Measurements from ENCODE around the gene KLHL29. TPM values are rescaled to one million over a fixed set of nuclear protein-coding genes. Genes with fewer than 3 reads are reported as not detected.

KLHL29 gene
- total RNA-seq, 2 experiments from 2014 or later = 0.88 to 0.99 TPM

DNA sequence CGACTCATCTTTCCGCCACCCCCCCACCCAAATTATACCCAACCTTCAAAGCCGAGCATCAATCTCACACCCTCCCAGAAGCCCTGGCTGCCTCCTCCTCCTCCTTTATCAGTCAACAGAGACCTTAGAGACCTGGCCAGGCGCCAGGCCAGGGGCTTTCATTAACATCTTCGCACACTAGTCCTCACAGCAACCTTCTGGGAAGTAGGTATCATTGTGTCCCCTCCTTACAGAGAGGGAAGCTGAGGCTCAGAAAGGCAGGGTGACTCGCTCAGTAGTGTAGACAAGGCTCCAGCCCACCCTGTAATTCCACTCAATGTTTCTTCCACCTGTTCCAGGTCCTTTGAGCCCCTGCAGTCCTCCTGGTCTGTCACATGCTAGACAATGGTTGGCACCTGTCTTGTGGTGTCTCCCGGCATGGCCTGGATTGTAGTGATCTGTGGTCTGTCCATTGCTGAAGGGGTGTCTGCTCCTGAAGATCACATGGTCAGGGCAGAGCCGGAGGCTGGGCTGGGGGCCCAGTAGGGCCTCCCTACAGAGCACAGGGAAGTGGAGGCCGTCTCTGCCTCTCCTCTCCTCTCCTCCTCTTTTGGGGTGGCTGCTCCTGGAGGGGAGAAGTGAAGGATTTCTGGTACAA lies 36.0 kb downstream of the KLHL29 start:
- Mint-ChIP-seq H3K4me3 (no peak overlapping the region), H3K36me3 (no peaks in the 10 kb centered on the region)

DNA sequence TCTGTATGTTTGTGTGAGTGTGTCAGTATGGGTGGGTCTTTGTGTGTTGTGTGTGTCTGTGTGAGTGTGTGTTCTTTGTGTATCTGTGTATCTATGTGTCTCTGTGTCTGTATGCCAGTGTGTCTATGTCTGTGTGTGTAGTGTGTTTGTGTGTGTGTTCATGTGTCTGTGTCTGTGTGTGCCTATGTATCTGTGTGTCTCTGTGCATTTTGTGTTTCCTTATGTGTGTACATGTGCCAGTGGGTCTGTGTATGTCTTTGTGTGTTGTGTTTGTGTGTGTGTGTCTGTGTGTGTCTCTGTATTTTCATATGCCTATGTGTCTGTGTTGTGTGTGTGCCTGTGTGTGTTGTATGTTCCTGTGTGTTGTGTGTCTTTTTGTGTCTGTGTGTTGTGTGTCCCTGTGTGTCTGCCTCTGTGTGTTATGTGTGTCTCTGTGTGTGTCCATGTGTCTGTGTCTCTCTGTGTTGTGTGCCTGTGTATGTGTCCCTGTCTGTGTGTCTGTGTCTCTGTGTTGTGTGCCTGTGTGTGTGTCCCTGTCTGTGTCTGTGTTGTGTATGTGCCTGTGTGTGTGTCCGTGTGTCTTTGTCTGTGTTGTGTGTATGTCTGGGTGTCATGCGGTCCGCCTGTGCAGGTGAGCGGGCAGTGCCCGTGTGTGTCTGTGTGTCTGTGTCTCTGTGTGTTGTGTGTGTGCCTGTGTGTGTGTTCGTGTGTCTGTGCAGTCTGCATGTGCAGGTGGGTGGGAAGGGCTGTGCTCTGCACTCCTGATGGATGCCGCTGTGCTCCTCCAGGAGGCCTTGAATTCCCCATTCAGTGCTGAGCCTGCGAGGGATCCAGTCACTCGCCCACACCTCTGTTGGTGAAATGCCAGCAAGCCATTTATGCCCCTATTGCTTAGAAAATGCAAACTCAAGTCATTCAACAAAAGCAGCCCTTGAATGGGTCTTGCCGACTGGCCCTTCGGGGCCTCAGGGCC lies 37.4 kb downstream of the KLHL29 start:
- intact Hi-C loops (cut with micrococcal nuclease) = no loop called here
- no peak for DNase-seq
- no peak overlapping the region for H3K4me3 Mint-ChIP-seq
- no peaks in the 10 kb centered on the region for H3K36me3 Mint-ChIP-seq
- H3K27ac Mint-ChIP-seq = no peak overlapping the region
- ChIA-PET POLR2A (no interaction called here), CTCF (no interaction called here)
- H3K4me1 Mint-ChIP-seq (ENCODE audit: low read depth) = no peaks in the 10 kb centered on the region
- H3K9me3 Mint-ChIP-seq = no peaks in the 10 kb centered on the region
- no peaks in the 10 kb centered on the region for H3K27me3 Mint-ChIP-seq

More for the DNA sequence above, 36.0 kb downstream of the KLHL29 start:
- POLR2A ChIA-PET = no interaction called here
- CTCF ChIA-PET = no interaction called here
- DNase-seq = no peak
- no peak overlapping the region for H3K27ac Mint-ChIP-seq
- H3K9me3 Mint-ChIP-seq = no peaks in the 10 kb centered on the region
- H3K27me3 Mint-ChIP-seq = no peaks in the 10 kb centered on the region
- no peaks in the 10 kb centered on the region for H3K4me1 Mint-ChIP-seq (ENCODE audit: low read depth)
- intact Hi-C loops (cut with micrococcal nuclease) = no loop called here

DNA sequence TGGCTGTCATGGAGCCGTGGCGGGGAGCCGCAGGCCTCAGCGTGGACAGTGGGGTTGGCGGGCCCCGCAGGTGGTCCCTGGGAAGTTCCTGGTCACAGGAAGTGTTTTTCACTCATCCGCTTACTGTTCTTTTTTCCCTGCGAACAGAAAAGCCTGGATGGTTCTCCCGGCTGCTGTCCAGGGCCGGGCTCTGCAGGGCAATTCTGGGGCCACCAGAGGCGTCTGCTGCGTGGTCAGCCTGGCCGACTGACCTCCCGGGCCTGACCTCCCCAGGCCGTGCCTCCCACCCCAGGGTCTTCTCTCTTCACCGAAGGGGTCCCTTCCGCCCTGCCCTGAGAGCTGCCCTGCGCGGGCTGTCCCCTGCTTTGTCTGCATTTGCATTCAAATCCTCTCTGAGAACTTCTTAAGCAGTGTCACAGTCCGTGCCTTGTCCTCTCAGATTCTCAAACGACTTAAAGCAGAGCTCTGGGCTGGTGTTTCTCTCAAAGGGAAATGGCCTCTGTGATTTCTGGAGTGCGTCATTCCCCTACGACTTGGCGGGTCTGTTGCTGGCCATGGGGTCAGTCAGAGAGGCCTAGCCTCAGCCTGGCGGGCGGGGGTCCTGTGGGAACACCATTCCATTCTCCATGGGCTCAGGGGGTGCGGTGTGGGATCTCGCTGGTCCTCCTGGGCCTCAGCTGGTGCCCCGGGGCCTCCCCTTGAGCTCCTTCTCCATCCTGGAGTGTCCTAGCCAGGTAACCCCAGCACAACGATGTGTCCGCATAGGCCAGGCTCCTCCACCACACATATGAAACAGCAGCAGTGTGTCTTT lies 38.3 kb downstream of the KLHL29 start:
- Mint-ChIP-seq H3K4me3 (no peak overlapping the region), H3K36me3 (no peaks in the 10 kb centered on the region), H3K27me3 (no peaks in the 10 kb centered on the region), H3K4me1 (ENCODE audit: low read depth) (no peaks in the 10 kb centered on the region), H3K9me3 (no peaks in the 10 kb centered on the region), H3K27ac (no peak overlapping the region)
- ChIA-PET CTCF (no interaction called here), POLR2A (no interaction called here)
- no peak for DNase-seq
- intact Hi-C loops (cut with micrococcal nuclease) = no loop called here

DNA sequence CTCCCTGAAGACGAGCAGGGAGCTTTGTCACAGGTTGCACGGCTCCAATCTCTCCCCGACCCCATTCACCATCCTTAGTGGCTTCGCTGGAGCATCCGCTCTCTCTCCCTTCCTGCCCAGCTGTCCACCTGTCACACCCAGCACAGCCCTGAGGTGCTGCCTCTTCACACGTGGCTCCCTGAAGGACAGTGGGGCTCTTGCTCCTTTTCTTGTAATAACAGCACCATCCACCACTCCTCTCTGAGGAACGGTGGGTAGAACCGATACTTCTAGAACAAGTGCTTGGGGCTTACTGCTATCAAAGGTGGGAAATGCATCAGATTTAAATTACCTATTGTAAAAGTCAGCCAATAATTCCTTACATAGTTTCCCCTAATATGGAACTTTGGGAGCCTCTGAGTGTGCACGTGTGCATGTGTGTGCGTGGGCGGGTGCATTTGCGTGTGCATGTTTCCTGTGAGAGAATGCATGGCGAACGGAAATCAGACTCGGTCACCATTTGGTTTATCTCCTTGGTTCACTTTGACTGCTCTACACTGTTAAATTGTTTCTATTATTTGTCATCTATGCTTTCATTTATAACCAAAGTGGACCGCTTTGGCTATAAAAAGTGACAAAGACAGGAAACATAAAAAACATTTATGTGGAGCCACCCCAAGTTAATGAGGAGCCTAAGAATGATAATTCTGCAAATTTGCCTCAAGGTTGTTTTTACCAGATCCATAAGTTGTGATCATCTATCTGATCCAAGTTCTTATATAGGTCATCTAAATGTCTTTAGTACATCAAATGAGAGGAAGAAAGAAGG lies 39.1 kb downstream of the KLHL29 start:
- no peaks in the 10 kb centered on the region for H3K9me3 Mint-ChIP-seq
- intact Hi-C loops (cut with micrococcal nuclease) = no loop called here
- no peaks in the 10 kb centered on the region for H3K36me3 Mint-ChIP-seq
- CTCF ChIA-PET = no interaction called here
- H3K4me3 Mint-ChIP-seq = no peak overlapping the region
- H3K27me3 Mint-ChIP-seq = no peaks in the 10 kb centered on the region
- DNase-seq = peak; percentile 18
- POLR2A ChIA-PET = no interaction called here
- no peaks in the 10 kb centered on the region for H3K4me1 Mint-ChIP-seq (ENCODE audit: low read depth)
- H3K27ac Mint-ChIP-seq = no peak overlapping the region

- no peak for DNase-seq
- Mint-ChIP-seq H3K36me3 (no peaks in the 10 kb centered on the region), H3K4me3 (no peak overlapping the region), H3K27ac (no peak overlapping the region), H3K4me1 (ENCODE audit: low read depth) (no peaks in the 10 kb centered on the region), H3K9me3 (no peaks in the 10 kb centered on the region), H3K27me3 (peaks cover 3% of the 10 kb centered on the region)
- intact Hi-C loops (cut with micrococcal nuclease) = no loop called here
- CTCF ChIA-PET = no interaction called here
- POLR2A ChIA-PET = no interaction called here
Measured at GRCh38 chr2:23425338-23425871, 40.4 kb downstream of the KLHL29 start.

DNA sequence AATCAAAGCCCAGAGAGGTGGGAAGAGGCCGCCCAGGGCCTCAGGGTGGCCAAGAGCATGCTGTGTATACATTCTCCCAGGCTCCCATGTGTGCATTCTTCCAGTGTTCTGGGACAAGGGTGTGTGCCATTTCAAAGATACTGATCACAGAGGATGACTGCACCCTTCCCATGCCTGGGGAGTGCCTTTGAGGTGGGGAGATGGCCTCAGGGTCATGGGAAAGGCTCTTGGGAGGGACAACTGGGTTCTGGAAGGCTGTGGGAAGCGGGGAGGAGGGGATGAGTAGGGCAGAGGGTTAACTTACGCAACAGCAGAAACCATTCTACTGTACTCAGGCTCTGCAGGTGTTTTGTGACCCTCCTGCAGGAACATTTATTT lies 40.9 kb downstream of the KLHL29 start:
- H3K4me1 Mint-ChIP-seq (ENCODE audit: low read depth) = no peaks in the 10 kb centered on the region

DNA sequence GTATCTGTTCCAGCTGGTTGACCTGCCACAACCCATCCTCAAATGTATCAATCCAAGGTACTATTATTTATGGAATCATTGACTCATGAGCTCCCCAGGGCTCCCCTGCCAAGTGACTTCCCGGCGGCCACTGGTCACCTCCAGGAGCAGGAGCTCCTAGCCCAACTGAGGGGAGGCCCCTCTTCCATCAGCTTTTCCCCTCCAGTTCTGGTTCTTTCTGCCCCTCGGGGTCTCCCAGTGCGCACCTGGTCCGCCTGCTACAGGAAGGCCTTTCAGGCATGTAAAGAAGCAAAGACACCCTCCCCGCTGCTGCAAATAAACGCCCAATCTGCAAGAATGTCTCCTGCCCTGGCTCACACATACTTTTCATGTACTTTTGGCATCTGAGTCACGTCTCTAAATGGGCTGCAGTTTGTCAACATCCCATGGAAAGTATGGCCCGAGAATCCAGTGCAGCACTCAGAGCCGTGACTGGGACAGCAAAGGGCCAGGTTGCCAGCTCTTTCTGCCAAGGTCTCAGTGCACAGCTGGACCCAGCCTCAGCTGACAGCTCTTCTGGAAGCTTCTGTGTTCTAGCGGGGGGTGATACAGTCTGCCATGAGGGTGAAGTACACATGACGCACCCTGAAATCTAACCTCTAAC lies 41.4 kb downstream of the KLHL29 start:
- DNase-seq = no peak
- ChIA-PET CTCF (no interaction called here), POLR2A (no interaction called here)
- Mint-ChIP-seq H3K27me3 (peaks cover 4% of the 10 kb centered on the region), H3K4me3 (no peak overlapping the region), H3K27ac (no peak overlapping the region), H3K9me3 (no peaks in the 10 kb centered on the region), H3K4me1 (ENCODE audit: low read depth) (no peaks in the 10 kb centered on the region), H3K36me3 (no peaks in the 10 kb centered on the region)
- intact Hi-C loops (cut with micrococcal nuclease) = no loop called here

More for the DNA sequence above, 40.9 kb downstream of the KLHL29 start:
- Mint-ChIP-seq H3K4me3 (no peak overlapping the region), H3K36me3 (no peaks in the 10 kb centered on the region), H3K9me3 (no peaks in the 10 kb centered on the region), H3K27ac (no peak overlapping the region), H3K27me3 (peaks cover 4% of the 10 kb centered on the region)
- ChIA-PET POLR2A (no interaction called here), CTCF (no interaction called here)
- intact Hi-C loops (cut with micrococcal nuclease) = no loop called here
- no peak for DNase-seq

DNA sequence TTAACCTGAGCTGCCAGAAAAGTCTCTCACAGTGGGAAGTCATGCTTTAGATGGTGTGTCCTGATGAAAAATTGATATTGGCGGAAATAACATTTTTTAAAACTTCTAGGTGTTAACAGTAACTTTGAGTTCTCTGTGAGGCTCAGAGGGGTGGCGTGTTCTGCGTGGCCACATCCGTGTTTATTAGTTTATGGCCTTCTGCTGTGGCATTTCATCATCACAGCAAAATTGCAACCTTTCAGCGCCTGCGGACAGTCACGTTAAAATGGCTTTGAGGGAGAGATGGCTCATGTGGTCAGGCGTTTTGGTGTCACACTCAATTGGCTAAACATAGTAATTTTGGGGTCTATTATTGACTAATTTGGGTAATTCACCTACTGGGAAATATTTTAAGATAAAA lies 42.4 kb downstream of the KLHL29 start:
- intact Hi-C loops (cut with micrococcal nuclease) = no loop called here
- ChIA-PET CTCF (no interaction called here), POLR2A (no interaction called here)
- Mint-ChIP-seq H3K9me3 (no peaks in the 10 kb centered on the region), H3K36me3 (no peaks in the 10 kb centered on the region), H3K4me3 (no peak overlapping the region), H3K4me1 (ENCODE audit: low read depth) (no peaks in the 10 kb centered on the region), H3K27ac (no peak overlapping the region), H3K27me3 (peaks cover 4% of the 10 kb centered on the region)
- DNase-seq = no peak

GRCh38 chr2:23427976-23428375 lies 43.0 kb downstream of the KLHL29 start:
- ChIA-PET CTCF (no interaction called here), POLR2A (no interaction called here)
- Mint-ChIP-seq H3K27ac (no peak overlapping the region), H3K4me3 (no peak overlapping the region), H3K4me1 (ENCODE audit: low read depth) (no peaks in the 10 kb centered on the region), H3K36me3 (no peaks in the 10 kb centered on the region), H3K9me3 (no peaks in the 10 kb centered on the region), H3K27me3 (peaks cover 4% of the 10 kb centered on the region)
- DNase-seq = no peak
- intact Hi-C loops (cut with micrococcal nuclease) = no loop called here

DNA sequence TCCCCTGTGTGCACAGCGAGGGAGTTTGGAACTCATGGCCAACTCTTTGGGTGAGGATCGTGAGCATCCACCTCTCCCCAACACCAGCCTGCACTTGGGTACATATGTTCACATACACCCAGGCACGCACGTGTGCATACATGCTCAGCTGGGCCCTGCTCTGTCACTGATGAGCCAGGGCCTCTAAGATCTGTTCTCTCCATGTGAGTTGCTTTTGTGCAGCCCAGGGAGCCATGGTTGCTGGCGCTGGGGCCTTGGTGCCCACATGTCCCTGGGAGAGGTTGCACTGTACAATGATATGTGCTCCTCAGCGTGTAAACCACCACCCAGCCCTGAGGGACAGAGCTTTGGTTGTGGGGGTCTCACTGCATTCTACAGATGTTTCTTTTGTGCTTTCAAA lies 44.1 kb downstream of the KLHL29 start:
- intact Hi-C loops (cut with micrococcal nuclease) = no loop called here
- POLR2A ChIA-PET = no interaction called here
- H3K27me3 Mint-ChIP-seq = peaks cover 4% of the 10 kb centered on the region
- CTCF ChIA-PET = no interaction called here
- no peaks in the 10 kb centered on the region for H3K9me3 Mint-ChIP-seq
- no peaks in the 10 kb centered on the region for H3K4me1 Mint-ChIP-seq (ENCODE audit: low read depth)
- no peaks in the 10 kb centered on the region for H3K36me3 Mint-ChIP-seq
- no peak for DNase-seq
- no peak overlapping the region for H3K27ac Mint-ChIP-seq
- no peak overlapping the region for H3K4me3 Mint-ChIP-seq

DNA sequence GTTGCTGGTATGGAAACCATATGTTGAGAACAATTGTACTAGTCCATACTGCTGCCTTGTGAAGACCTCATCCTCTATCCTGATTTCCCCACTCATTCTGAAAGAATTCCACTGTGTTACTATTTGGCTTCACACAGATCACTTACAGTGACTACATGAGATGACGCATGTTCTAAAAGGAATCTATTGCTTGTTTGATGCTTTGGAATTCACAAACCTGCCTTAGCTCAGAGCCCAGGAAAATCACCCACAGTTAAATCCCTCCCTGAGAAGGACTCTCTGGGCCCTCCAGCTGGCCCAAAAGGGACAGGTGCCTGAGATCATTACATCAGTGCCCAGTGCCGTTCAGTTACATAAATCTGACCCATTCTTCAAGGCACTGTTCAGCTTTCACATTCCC lies 45.3 kb downstream of the KLHL29 start:
- H3K27me3 Mint-ChIP-seq = peaks cover 8% of the 10 kb centered on the region
- POLR2A ChIA-PET = no interaction called here
- H3K9me3 Mint-ChIP-seq = no peaks in the 10 kb centered on the region
- no peaks in the 10 kb centered on the region for H3K36me3 Mint-ChIP-seq
- no peak for DNase-seq
- no peak overlapping the region for H3K4me3 Mint-ChIP-seq
- CTCF ChIA-PET = no interaction called here
- intact Hi-C loops (cut with micrococcal nuclease) = no loop called here
- no peaks in the 10 kb centered on the region for H3K4me1 Mint-ChIP-seq (ENCODE audit: low read depth)
- H3K27ac Mint-ChIP-seq = no peak overlapping the region

Data from activated CD4-positive, alpha-beta memory T cell treated with anti-CD3 and anti-CD28 coated beads for 36 hours (primary cell).